Mesothelial cell of epicardium (in vitro differentiated cells): ENCODE data around the gene UBE2G1. TPM values are rescaled to one million over a fixed set of nuclear protein-coding genes. Genes with fewer than 3 reads are reported as not detected.
A peak's percentile ranks its signal among the peaks of the same experiment; 100 is the strongest.

Experiments used
- DNase-seq, 2 experiments: peaks; one replicate each; pipeline ENCODE4 v3.0.0; 2021; ENCODE audit warnings: low spot score in 2 of 2; ENCODE audit not compliant: unreplicated experiment in 2 of 2
- H3K27ac Mint-ChIP-seq: 2 replicates; pipeline ENCODE4 v1.8.0; 2021; ENCODE audit warnings: mixed read lengths
- H3K27me3 Mint-ChIP-seq: 2 replicates; pipeline ENCODE4 v1.8.0; 2021; ENCODE audit warnings: low read depth, mixed read lengths
- H3K36me3 Mint-ChIP-seq: 2 replicates; pipeline ENCODE4 v1.8.0; 2021; ENCODE audit warnings: mixed read lengths
- H3K4me1 Mint-ChIP-seq: 2 replicates; pipeline ENCODE4 v1.8.0; 2021; ENCODE audit warnings: mixed read lengths
- H3K4me3 Mint-ChIP-seq: 2 replicates; pipeline ENCODE4 v1.8.0; 2021; ENCODE audit warnings: mild to moderate bottlenecking, moderate library complexity, mixed read lengths
- H3K9me3 Mint-ChIP-seq: 2 replicates; pipeline ENCODE4 v1.8.0; 2021; ENCODE audit warnings: mixed read lengths
- total RNA-seq: library from RNA; stranded (reverse); gene quantifications from 3 replicates; pipeline ENCODE4 v1.2.1, GENCODE V29; 2021
- TF ChIP-seq, protein P1 (sequence below): fragments of 200-600 bp; sonication (generic); IDR thresholded peaks from one replicate; pipeline ENCODE4 v1.5.0; 2021; ENCODE audit warnings: antibody characterized with exemption; ENCODE audit not compliant: unreplicated experiment

UBE2G1 gene
- total RNA-seq, 1 donor from 2014 or later, result 86.9 TPM

DNA sequence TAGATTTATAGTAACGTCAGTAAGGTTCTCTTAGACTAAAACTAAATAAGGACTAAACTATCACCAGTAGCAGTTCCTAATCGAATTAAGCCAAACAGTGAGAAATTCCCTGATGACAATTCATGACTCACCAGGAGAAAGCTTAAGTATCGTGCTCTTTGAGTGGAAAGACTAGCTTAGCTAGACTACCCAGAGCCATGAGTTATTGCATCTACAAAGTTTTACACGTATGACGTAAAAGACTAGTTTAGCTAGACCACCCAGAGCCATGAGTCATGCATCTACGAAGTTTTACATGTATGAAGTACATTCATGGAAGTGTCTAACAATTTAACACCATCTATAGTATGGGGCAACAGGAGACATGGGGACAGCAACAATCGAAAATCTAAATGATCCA is 36.6 kb downstream of the UBE2G1 start:
- Mint-ChIP-seq H3K36me3 (peaks cover 22% of the 10 kb centered on the region), H3K4me1 (peaks cover 50% of the 10 kb centered on the region), H3K4me3 (no peak overlapping the region), H3K27me3 (no peaks in the 10 kb centered on the region), H3K27ac (peak overlapping the region; percentile 94), H3K9me3 (peaks cover 16% of the 10 kb centered on the region)
- TF ChIP-seq, protein P1, sequence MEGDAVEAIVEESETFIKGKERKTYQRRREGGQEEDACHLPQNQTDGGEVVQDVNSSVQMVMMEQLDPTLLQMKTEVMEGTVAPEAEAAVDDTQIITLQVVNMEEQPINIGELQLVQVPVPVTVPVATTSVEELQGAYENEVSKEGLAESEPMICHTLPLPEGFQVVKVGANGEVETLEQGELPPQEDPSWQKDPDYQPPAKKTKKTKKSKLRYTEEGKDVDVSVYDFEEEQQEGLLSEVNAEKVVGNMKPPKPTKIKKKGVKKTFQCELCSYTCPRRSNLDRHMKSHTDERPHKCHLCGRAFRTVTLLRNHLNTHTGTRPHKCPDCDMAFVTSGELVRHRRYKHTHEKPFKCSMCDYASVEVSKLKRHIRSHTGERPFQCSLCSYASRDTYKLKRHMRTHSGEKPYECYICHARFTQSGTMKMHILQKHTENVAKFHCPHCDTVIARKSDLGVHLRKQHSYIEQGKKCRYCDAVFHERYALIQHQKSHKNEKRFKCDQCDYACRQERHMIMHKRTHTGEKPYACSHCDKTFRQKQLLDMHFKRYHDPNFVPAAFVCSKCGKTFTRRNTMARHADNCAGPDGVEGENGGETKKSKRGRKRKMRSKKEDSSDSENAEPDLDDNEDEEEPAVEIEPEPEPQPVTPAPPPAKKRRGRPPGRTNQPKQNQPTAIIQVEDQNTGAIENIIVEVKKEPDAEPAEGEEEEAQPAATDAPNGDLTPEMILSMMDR, result no peak
- DNase-seq, result no peak

DNA sequence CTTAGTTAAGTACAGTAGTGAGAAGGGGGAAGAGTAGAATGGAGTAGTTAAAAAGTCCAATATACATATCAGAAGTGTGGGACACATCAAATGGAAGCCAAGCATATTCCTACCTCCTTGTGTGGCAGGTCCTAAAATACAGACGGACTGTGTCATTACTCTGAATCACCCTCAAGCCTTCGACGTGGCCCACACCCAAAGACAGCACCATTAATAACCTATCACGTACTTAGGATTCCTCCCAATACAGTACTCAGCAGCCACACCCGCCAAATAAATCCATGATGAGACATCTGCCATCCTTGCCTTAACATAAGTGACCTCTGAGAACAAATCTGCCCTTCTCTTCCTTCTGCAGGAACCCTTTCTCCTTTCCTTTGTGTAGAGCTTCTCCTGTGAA is 38.9 kb downstream of the UBE2G1 start:
- H3K27me3 Mint-ChIP-seq, result no peaks in the 10 kb centered on the region
- H3K4me3 Mint-ChIP-seq, result no peak overlapping the region
- peak overlapping the region; percentile 78 for H3K27ac Mint-ChIP-seq
- H3K9me3 Mint-ChIP-seq, result peaks cover 16% of the 10 kb centered on the region
- H3K36me3 Mint-ChIP-seq, result peaks cover 22% of the 10 kb centered on the region
- TF ChIP-seq, protein P1, result no peak
- DNase-seq, result no peak
- H3K4me1 Mint-ChIP-seq, result peaks cover 34% of the 10 kb centered on the region

DNA sequence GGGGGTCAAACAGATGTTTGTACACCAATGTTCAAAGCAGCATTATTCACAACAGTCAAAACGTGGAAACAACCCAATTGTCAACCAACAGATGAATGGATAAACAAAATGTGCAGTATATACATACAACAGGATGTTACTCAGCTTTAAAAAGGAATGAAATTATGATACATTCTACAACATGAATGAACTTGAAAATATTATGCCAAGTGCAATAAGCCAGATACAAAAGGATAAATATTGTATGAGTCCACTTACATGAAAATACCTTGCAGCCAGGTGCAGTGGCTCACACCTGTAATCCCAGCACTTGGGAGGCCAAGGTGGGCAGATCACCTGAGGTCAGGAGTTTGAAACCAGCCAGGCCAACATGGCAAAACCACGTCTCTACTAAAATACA is 39.9 kb downstream of the UBE2G1 start:
- DNase-seq, result no peak
- H3K27me3 Mint-ChIP-seq, result no peaks in the 10 kb centered on the region
- H3K27ac Mint-ChIP-seq, result no peak overlapping the region
- H3K9me3 Mint-ChIP-seq, result peaks cover 16% of the 10 kb centered on the region
- TF ChIP-seq, protein P1, result no peak
- no peak overlapping the region for H3K4me3 Mint-ChIP-seq
- peaks cover 27% of the 10 kb centered on the region for H3K4me1 Mint-ChIP-seq
- H3K36me3 Mint-ChIP-seq, result peaks cover 22% of the 10 kb centered on the region

DNA sequence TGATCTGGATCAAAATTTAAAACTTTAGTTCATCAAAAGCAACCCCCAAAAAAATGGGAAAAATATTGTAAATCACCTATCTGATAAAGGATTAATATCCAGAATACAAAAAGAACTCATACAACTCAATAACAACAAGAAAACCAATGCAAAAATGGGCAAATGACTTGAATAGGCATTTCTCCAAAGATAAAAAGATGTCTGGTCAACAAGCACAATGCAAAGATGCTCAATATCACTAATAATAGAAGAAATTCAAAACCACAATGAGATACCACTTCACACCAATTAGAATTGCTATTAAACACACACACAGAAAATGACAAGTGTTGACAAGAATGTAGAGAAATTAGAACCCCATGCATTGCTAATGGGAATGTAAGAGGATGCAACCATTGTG is 40.4 kb downstream of the UBE2G1 start:
- DNase-seq, result no peak
- peaks cover 22% of the 10 kb centered on the region for H3K36me3 Mint-ChIP-seq
- no peak overlapping the region for H3K27ac Mint-ChIP-seq
- H3K27me3 Mint-ChIP-seq, result no peaks in the 10 kb centered on the region
- no peak overlapping the region for H3K4me3 Mint-ChIP-seq
- peaks cover 25% of the 10 kb centered on the region for H3K4me1 Mint-ChIP-seq
- H3K9me3 Mint-ChIP-seq, result peaks cover 16% of the 10 kb centered on the region
- TF ChIP-seq, protein P1, result no peak

DNA sequence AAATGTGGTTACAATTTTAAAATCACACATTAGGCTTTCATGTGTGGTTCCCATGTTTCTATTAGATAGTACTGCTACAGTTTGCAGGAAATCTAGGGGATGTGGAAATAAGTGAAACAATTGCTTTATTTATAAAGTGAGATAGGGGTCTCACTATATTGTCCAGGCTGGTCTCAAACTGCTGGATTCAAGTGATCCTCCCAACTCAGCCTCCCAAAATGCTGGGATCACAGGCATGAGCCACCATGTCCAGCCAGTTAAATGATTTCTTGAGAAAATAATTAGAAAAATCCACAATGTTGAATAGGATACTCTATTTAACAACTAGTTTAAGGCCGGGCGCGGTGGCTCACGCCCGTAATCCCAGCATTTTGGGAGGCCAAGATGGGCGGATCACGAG is 42.0 kb downstream of the UBE2G1 start:
- Mint-ChIP-seq H3K27me3 (no peaks in the 10 kb centered on the region), H3K9me3 (peaks cover 16% of the 10 kb centered on the region), H3K4me1 (peaks cover 17% of the 10 kb centered on the region), H3K27ac (no peak overlapping the region), H3K36me3 (peaks cover 22% of the 10 kb centered on the region), H3K4me3 (no peak overlapping the region)
- DNase-seq, result no peak
- TF ChIP-seq, protein P1, result no peak

DNA sequence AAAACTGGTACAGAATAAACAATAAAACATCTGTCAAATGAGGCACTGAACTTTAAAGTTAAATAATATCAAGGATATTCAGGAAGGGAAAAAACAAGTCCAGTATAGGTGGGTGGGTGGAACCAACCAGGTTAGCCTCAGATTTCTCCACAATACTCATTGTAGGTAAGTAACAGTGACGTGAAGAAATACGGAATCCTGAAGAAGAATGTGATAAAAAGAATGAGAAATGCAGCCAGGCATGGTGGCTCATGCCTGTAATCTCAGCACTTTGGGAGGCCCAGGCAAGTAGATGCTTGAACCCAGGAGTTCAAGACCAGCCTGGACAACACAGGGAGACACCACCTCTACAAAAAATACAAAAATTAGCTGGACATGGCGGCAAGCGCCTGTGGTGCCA is 47.3 kb downstream of the UBE2G1 start:
- H3K4me3 Mint-ChIP-seq, result no peak overlapping the region
- H3K27me3 Mint-ChIP-seq, result no peaks in the 10 kb centered on the region
- no peaks in the 10 kb centered on the region for H3K9me3 Mint-ChIP-seq
- no peak for DNase-seq
- H3K36me3 Mint-ChIP-seq, result no peaks in the 10 kb centered on the region
- H3K4me1 Mint-ChIP-seq, result peaks cover 35% of the 10 kb centered on the region
- TF ChIP-seq, protein P1, result no peak
- H3K27ac Mint-ChIP-seq, result peak overlapping the region; percentile 77
